Middle frontal gyrus (tissue), 1 donor: ENCODE data around the gene TMEM134.
A peak's percentile ranks its signal among the peaks of the same experiment; 100 is the strongest.
"Not testable (repeated sequence)": the region's sequence is repeated elsewhere in the genome, so short reads cannot be mapped to it uniquely, and the experiment has no call there.

Source experiments
- DNase-seq: peaks from one replicate; pipeline ENCODE4 v3.0.0-alpha.2; 2015; ENCODE audit warnings: low spot score; ENCODE audit errors: extremely low spot score

TMEM134 gene

GRCh38 chr11:67438158-67438902 lies 30.7 kb downstream of the TMEM134 start:
- DNase-seq: no peak

- no peak for DNase-seq
Observed at GRCh38 chr11:67437809-67438157, 31.3 kb downstream of the TMEM134 start.

- DNase-seq: no peak
Observed at GRCh38 chr11:67437082-67437808, 31.8 kb downstream of the TMEM134 start, which contains the start of gene PTPRCAP. PTPRCAP (minus strand) TSS chr11:67437682; CDS start chr11:67437619, 63 bp downstream.

DNA sequence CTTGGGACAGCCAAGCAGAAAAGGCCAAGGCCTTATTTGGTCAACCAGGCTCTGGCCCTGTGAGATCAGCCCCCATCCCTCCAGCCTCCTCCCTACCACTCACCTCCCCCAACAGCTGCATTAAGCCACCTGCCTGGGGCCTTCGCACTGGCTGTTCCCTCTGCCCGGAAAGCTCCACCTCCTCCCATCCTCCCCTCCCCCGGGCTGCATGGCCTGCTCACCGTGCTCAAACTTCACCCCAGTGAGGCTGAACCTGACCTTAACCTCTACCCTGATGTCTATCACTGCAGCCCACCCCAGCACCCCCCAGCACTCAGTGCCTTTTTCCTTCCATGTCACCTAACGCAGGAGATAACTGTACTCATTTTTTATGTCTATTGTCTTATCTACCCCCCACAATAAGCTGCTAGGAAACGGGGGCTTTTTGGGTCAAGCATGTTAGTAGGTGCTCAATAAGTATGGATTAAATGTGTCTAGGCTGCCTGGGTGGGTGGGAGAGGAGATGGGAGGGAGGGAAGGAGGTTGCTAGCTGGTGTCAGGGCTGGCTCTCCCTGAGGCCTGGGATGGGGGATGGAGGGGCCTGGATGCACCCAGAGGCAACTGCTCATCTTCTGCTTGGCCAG lies 32.5 kb downstream of the TMEM134 start:
- no peak for DNase-seq

DNA sequence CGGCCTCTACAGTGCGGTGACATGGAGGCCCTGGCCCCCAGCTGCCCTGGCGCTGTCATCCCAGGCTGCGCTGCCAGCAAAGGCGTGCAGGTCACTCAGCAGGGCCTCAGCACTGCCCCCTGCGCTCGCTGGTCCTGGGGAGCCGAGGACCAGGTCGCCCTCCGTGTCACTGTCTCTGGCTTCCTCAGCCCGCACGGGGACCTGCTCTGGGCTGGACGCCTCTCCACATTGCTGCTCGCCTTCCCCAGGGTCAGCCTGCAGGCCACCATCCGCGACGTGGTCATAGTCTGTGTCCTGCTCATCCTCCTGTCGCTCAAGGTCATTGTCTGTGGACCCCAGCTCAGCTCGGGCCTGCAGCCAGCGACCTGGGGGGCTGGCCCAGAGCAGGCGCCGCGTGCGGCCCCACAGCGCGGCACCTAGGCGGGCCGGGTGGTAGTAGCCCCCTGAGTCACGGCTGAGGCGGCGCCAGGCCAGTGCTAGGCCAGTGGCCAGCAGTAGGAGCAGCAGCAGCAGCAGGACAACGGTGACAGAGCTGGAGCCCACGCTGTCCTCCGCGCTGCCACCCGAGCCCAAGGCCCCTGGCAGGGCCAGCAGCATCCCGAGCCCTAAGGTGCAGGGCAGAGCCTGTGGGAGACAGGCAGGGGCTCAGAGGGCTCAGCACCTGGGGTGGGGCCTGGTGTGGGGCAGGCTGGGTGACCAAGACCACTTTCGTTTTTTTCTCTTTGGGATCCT lies 33.2 kb downstream of the TMEM134 start:
- DNase-seq: no peak

- no peak for DNase-seq
Observed at GRCh38 chr11:67435031-67435726, 33.9 kb downstream of the TMEM134 start.

DNA sequence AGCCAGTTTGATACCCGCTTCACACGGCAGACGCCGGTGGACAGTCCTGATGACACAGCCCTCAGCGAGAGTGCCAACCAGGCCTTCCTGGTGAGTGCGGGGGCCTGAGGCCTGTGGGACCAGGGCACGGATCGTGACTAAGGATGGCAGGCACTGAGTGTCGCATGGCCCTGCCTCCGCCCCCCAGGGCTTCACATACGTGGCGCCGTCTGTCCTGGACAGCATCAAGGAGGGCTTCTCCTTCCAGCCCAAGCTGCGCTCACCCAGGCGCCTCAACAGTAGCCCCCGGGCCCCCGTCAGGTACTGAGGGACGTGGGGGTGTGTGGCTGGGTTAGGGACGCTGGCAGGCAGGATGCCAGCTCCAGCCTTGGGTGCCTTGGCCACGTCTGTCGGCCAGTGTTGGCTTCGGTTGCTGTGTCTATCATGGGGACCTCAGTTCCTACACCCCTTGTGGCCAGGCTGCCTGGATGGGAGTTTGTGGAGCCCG lies 34.6 kb downstream of the TMEM134 start:
- no peak for DNase-seq

GRCh38 chr11:67433536-67434394 lies 35.3 kb downstream of the TMEM134 start:
- DNase-seq: no peak

DNA sequence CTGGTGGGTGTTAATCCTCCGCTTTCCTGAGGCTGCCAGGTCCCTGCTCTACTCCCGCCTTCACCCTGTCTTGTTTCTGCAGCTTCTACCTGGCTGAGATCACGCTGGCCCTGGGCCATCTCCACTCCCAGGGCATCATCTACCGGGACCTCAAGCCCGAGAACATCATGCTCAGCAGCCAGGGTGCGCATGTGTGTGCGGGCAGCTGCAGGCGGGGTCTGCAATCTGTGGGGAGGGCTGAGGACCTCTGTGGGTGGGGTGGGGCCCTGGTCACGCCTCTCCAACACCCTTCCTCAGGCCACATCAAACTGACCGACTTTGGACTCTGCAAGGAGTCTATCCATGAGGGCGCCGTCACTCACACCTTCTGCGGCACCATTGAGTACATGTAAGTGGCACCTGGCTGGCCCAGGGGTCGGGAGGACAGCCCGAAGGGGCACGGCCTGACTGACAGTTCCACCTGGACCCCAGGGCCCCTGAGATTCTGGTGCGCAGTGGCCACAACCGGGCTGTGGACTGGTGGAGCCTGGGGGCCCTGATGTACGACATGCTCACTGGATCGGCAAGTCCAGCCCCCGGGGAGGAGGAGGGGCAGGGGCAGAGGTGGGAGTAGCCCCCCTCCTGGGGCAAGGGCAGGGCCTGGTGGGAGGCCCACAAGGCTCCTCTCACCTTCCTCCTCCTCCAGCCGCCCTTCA lies 36.2 kb downstream of the TMEM134 start:
- no peak for DNase-seq

DNA sequence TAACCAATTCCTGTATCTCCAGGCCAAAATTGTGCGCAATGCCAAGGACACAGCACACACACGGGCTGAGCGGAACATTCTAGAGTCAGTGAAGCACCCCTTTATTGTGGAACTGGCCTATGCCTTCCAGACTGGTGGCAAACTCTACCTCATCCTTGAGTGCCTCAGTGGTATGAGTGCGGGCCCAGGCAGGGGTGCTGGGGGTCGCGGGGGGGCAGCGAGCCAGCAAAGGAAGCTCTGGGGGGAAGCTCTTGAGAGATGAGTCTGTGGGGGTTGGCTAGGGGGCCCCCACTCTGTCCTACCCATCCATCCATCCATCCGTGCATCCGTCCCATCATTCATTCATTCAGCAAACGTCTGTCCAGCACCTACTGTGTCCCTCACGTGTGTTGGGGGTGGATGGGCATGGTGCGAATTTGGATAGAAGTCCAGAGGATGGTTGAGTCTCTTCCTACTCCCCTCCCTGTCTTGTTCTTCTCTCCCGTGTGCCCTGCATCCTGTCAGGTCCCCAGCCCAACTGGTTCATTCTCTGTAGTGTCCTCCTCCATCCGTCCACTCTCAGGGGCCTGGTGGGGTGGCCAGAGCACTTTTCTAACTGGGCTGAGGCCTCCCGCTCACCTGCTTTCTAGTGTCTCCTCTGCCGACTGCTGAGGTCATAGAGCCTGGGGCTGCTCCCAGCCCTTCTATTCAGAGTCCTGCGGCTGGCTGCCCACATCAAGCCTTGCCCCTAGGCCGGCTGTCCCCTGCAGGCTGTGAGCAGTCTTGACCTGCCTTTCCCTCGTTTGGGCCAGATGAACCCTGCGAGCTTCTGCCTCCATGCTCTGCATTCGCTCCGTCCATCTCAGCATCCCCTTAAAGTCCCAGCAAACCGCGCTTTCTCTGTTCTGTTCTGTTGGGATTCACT lies 37.5 kb downstream of the TMEM134 start:
- no peak for DNase-seq

DNA sequence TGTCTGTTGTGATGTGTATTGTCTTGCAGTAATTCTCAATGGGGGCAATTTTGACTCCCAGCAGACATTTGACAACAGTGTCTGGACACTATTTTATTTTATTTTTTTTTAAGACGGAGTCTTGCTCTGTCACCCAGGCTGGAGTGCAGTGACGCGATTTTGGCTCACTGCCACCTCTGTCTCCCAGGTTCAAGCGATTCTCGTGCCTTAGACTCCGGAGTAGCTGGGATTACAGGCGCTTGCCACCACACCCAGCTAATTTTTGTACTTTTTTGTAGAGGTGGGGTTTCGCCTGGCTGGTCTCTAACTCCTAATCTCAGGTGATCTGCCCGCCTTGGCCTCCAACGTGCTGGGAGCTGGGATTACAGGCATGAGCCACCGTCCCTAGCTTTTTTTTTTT lies 39.3 kb downstream of the TMEM134 start:
- DNase-seq: no peak

GRCh38 chr11:67429038-67429668 lies 39.9 kb downstream of the TMEM134 start:
- DNase-seq: no peak

DNA sequence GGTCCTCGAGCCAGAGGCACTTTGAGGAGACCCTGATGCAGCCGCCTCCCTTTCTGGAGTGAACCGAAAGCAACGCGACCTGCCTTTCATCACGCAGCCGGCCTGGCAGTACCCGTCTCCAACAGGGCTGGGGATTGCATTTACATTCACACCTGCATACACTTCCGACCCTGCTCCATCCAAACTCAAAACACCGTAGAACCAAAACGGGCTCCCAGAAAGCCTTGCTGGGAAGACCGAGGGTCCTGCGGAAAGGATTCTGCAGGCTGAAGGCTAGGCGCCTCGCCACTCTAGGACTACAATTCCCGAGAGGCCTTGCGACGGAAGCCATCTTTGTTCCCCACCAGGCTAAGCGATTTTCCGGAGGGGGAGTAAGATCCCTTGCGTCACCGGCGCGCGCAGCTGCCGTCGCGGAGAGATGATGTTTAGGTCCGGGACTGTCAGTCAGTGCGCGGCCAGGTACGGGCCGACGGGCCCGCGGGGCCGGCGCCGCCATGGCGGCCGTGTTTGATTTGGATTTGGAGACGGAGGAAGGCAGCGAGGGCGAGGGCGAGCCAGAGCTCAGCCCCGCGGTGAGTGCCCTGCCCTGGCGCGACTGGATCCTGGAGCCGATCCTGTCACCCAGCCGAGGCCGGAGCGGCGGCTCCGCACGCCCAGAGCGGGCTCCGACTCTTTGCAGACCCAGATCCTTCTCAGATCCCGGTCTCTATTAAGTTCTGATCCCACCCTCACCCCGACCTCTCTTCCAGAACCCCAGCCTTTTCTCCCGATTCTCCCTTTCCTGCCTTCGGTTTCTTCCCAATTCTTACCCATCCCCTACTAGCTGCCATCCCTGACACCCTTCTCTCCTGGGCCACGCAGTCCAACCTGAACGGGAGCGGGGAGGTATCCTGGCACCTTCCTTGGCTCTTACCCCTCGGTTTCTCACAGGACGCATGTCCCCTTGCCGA lies 40.7 kb downstream of the TMEM134 start, which contains the start of gene RPS6KB2:
Gene RPS6KB2, plus strand, starts transcription at position 443 of the 950 bp plus-strand sequence. Its CDS starts 52 bp downstream, at position 495.
- DNase-seq: peak; percentile 92

DNA sequence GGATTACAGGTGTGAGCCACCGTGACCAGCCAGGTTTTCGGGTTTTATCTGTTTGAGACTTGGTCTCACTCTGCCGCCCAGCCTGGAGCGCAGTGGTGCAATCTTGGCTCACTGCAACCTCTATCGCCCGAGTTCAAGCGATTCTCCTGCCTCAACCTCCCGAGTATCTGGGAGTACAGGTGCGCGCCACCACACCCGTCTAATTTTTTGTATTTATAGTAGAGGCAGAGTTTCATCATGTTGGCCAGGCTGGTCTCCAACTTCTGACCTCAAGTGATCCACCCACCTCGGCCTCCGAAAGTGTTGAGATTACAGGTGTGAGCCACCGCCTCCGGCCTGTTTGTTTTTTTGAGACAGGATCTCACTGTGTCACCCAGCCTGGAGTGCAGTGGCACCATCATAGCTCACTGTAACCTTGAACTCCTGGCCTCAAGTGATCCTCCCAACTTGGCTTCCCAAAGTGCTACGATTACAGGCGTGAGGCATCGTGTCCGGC lies 41.6 kb downstream of the TMEM134 start:
- not testable (repeated sequence) for DNase-seq

DNA sequence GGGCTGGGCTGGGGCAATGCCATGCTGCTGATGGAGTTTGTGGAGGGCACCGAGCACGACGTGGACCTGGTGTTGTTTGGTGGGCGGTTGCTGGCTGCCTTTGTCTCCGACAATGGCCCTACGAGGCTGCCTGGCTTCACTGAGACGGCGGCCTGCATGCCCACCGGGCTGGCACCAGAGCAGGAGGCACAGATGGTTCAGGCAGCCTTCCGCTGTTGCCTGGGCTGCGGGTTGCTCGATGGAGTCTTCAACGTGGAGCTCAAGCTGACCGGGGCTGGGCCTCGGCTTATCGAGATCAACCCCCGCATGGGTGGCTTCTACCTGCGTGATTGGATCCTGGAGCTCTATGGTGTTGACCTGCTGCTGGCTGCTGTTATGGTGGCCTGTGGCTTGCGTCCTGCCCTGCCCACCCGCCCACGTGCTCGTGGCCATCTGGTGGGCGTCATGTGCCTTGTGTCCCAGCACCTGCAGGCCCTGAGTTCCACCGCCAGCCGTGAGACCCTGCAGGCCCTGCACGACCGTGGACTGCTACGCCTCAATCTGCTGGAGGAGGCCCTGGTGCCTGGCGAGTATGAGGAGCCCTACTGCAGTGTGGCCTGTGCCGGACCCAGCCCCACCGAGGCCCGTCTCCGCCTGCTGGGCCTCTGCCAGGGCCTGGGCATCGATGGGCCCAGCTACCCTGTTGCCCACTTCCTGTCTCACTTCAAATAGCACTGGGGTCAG lies 45.0 kb downstream of the TMEM134 start:
- no peak for DNase-seq

- no peak for DNase-seq
Observed at GRCh38 chr11:67423466-67423865, 45.6 kb downstream of the TMEM134 start.
